ENCODE data around the gene DOCK2. TPM values are rescaled to one million over a fixed set of nuclear protein-coding genes. Genes with fewer than 3 reads are reported as not detected.

Gene DOCK2
- total RNA-seq, 1 donor from 2014 or later, result not detected

GRCh38 chr5:169701910-169702451 is 64.9 kb downstream of the DOCK2 start:
- peak; percentile 53 for TF ChIP-seq CTCF (IDR thresholded peaks at IDR 0.05; ENCODE audit: insufficient read depth, low read length, severe bottlenecking)
- FAIRE-seq, result no peak
- Histone ChIP-seq H3K4me3 (ENCODE audit: low read depth, low read length) (no peak overlapping the region), H3K27me3 (ENCODE audit: control insufficient read depth, insufficient read depth, low read length) (no peaks in the 10 kb centered on the region), H3K36me3 (ENCODE audit: control insufficient read depth, insufficient read depth, low read length) (no peaks in the 10 kb centered on the region)
- DNase-seq (ENCODE audit: low read depth), result peak; percentile 45

DNA sequence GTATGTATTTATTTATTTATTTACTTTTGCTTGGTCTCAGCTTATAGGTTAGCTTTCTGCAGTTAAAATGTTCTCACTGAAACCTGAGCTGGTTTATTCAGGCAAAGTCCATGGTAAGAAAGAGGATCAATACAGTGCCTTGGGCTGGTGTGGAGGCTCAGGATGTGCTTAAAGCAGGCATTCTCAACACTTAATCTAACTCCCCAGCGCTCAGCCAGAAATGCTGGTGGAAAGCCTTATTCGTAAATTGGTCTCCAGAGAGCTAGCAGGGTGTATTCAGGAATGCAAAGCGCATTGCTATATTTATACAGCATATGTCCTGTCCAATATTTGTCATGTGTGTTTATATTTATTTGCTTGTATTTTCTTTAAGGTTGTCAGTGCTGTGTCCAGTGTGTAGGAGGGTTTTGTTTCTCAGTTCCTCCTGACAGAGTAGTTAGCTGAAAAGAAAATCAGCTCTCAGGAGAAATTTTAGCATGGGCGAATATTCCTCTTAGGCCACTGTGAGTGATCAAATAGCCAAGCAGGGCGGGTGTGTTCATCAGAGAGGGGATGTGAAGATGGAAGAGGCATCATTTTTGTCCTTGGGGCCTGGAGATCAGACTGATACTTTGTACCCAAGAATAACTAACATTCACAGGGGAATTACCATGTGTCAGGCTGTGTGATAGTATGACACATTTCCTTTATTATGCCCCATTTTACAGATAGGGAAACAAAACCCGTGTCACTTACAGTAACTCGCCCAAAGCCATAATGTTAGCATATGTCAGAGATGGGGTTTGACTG is 65.8 kb downstream of the DOCK2 start:
- TF ChIP-seq CTCF (IDR thresholded peaks at IDR 0.05; ENCODE audit: insufficient read depth, low read length, severe bottlenecking), result no peak
- H3K4me3 ChIP-seq (ENCODE audit: low read depth, low read length), result no peak overlapping the region
- FAIRE-seq, result no peak
- H3K27me3 ChIP-seq (ENCODE audit: control insufficient read depth, insufficient read depth, low read length), result no peaks in the 10 kb centered on the region
- no peaks in the 10 kb centered on the region for H3K36me3 ChIP-seq (ENCODE audit: control insufficient read depth, insufficient read depth, low read length)
- no peak for DNase-seq (ENCODE audit: low read depth)

GRCh38 chr5:169703813-169704212 is 66.7 kb downstream of the DOCK2 start:
- no peak overlapping the region for H3K4me3 ChIP-seq (ENCODE audit: low read depth, low read length)
- no peak for DNase-seq (ENCODE audit: low read depth)
- TF ChIP-seq CTCF (IDR thresholded peaks at IDR 0.05; ENCODE audit: insufficient read depth, low read length, severe bottlenecking), result no peak
- H3K27me3 ChIP-seq (ENCODE audit: control insufficient read depth, insufficient read depth, low read length), result no peaks in the 10 kb centered on the region
- H3K36me3 ChIP-seq (ENCODE audit: control insufficient read depth, insufficient read depth, low read length), result no peaks in the 10 kb centered on the region
- no peak for FAIRE-seq

DNA sequence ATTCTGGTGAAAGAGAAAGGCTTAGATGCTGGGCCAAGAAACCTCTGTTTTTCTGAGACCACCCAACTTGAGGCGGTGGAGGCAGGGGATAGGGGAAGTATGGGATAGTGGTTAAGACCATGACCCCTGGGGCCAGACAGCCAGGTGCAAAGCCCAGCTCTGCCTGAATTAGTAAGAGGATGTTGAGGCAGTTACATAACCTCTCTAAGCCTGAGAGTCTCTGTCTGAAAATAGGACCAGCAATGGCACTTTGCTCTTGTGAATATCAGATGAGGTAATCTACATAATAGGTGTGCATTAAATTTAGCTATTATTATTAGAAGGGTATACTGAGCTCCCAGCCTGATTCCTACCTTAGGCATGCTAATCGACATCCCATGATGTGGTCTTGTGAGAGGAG is 68.2 kb downstream of the DOCK2 start:
- no peak for TF ChIP-seq CTCF (IDR thresholded peaks at IDR 0.05; ENCODE audit: insufficient read depth, low read length, severe bottlenecking)
- Histone ChIP-seq H3K27me3 (ENCODE audit: control insufficient read depth, insufficient read depth, low read length) (no peaks in the 10 kb centered on the region), H3K36me3 (ENCODE audit: control insufficient read depth, insufficient read depth, low read length) (no peaks in the 10 kb centered on the region), H3K4me3 (ENCODE audit: low read depth, low read length) (no peak overlapping the region)
- FAIRE-seq, result no peak
- no peak for DNase-seq (ENCODE audit: low read depth)

DNA sequence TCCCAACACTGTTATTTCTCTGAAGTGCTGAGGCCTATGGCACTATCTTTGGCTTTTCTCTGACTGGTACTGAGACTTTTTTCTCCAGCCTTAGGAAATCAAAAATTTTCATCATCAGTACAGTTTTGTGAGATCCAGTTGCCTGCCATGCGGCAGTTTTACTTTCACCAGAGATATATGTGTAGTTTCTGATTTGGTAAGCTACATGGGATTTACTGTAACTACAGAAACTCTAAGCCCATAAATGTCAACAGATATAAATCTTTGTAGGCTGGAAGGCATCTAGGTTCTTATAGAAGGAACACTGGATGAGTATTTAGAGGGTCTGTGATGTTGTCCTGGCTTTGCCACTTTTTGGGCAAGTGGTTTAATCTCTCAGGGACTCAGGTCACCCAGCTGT is 69.0 kb downstream of the DOCK2 start:
- H3K36me3 ChIP-seq (ENCODE audit: control insufficient read depth, insufficient read depth, low read length), result no peaks in the 10 kb centered on the region
- no peak overlapping the region for H3K4me3 ChIP-seq (ENCODE audit: low read depth, low read length)
- H3K27me3 ChIP-seq (ENCODE audit: control insufficient read depth, insufficient read depth, low read length), result no peaks in the 10 kb centered on the region
- no peak for TF ChIP-seq CTCF (IDR thresholded peaks at IDR 0.05; ENCODE audit: insufficient read depth, low read length, severe bottlenecking)
- FAIRE-seq, result no peak
- no peak for DNase-seq (ENCODE audit: low read depth)
